Measurements from ENCODE around the gene UQCC3. TPM values are rescaled to one million over a fixed set of nuclear protein-coding genes. Genes with fewer than 3 reads are reported as not detected.

UQCC3 gene
- total RNA-seq, 1 experiment from 2014 or later = 17.9 TPM

DNA sequence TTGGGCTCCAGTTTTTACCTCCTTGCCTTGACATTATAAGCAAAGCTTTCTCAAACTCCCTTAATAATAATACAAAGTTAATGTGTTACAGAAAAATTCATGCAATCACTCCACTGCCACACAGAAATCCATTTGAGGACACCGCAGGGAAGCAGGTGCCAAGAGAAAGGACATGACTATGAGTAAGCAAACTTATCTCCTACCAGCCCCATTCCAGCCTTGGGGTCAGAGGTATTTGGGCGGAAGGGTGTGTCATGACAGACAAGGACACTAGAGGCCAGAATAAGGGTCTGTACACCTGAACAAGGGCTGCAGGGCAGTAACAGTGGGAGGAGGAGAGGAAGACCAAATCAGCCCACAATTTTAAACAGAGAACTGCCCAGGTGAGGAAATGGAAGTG is 41.9 kb downstream of the UQCC3 start:
- Histone ChIP-seq H3K4me1 (ENCODE audit: control insufficient read depth in 1 of 2, insufficient read depth in 2 of 2, low read length in 2 of 2) (no peaks in the 10 kb centered on the region), H4K20me1 (ENCODE audit: insufficient read depth) (no peaks in the 10 kb centered on the region), H3K79me2 (ENCODE audit: insufficient read depth, low read length) (peaks cover 50% of the 10 kb centered on the region), H3K4me3 (replicated peaks in 1 of 2; ENCODE audit: low read depth in 1 of 2, low read length in 2 of 2) (no peak overlapping the region), H3K9me2 (ENCODE audit: insufficient read depth) (no peaks in the 10 kb centered on the region), H3K9me3 (ENCODE audit: control insufficient read depth in 1 of 2, insufficient read depth in 1 of 2, low read depth in 1 of 2, low read length in 2 of 2) (no peaks in the 10 kb centered on the region), H3K27ac (ENCODE audit: low read depth, low read length) (no peak overlapping the region), H3K4me2 (ENCODE audit: low read length) (no peak overlapping the region), H3K9ac (ENCODE audit: low read length) (no peak overlapping the region), H2AFZ (ENCODE audit: low read depth, low read length, poor library complexity, severe bottlenecking) (no peak overlapping the region), H3K36me3 (ENCODE audit: control insufficient read depth in 1 of 2, insufficient read depth in 2 of 2, low read length in 2 of 2) (peaks cover 61 to 77% of the 10 kb centered on the region in 2 experiments), H3K27me3 (ENCODE audit: insufficient read depth, low read length) (no peaks in the 10 kb centered on the region)
- TF ChIP-seq, protein P1, sequence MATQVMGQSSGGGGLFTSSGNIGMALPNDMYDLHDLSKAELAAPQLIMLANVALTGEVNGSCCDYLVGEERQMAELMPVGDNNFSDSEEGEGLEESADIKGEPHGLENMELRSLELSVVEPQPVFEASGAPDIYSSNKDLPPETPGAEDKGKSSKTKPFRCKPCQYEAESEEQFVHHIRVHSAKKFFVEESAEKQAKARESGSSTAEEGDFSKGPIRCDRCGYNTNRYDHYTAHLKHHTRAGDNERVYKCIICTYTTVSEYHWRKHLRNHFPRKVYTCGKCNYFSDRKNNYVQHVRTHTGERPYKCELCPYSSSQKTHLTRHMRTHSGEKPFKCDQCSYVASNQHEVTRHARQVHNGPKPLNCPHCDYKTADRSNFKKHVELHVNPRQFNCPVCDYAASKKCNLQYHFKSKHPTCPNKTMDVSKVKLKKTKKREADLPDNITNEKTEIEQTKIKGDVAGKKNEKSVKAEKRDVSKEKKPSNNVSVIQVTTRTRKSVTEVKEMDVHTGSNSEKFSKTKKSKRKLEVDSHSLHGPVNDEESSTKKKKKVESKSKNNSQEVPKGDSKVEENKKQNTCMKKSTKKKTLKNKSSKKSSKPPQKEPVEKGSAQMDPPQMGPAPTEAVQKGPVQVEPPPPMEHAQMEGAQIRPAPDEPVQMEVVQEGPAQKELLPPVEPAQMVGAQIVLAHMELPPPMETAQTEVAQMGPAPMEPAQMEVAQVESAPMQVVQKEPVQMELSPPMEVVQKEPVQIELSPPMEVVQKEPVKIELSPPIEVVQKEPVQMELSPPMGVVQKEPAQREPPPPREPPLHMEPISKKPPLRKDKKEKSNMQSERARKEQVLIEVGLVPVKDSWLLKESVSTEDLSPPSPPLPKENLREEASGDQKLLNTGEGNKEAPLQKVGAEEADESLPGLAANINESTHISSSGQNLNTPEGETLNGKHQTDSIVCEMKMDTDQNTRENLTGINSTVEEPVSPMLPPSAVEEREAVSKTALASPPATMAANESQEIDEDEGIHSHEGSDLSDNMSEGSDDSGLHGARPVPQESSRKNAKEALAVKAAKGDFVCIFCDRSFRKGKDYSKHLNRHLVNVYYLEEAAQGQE (IDR thresholded peaks at IDR 0.05; ENCODE audit: low read depth) = no peak
- no peak for TF ChIP-seq ZFX (IDR thresholded peaks at IDR 0.05)
- TF ChIP-seq, protein P2, sequence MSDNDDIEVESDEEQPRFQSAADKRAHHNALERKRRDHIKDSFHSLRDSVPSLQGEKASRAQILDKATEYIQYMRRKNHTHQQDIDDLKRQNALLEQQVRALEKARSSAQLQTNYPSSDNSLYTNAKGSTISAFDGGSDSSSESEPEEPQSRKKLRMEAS (IDR thresholded peaks at IDR 0.05) = no peak
- TF ChIP-seq, protein P3, sequence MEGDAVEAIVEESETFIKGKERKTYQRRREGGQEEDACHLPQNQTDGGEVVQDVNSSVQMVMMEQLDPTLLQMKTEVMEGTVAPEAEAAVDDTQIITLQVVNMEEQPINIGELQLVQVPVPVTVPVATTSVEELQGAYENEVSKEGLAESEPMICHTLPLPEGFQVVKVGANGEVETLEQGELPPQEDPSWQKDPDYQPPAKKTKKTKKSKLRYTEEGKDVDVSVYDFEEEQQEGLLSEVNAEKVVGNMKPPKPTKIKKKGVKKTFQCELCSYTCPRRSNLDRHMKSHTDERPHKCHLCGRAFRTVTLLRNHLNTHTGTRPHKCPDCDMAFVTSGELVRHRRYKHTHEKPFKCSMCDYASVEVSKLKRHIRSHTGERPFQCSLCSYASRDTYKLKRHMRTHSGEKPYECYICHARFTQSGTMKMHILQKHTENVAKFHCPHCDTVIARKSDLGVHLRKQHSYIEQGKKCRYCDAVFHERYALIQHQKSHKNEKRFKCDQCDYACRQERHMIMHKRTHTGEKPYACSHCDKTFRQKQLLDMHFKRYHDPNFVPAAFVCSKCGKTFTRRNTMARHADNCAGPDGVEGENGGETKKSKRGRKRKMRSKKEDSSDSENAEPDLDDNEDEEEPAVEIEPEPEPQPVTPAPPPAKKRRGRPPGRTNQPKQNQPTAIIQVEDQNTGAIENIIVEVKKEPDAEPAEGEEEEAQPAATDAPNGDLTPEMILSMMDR (IDR thresholded peaks at IDR 0.05 in 2 of 3, conservative IDR thresholded peaks at IDR 0.05 in 1 of 3; ENCODE audit: borderline replicate concordance in 1 of 3, insufficient read depth in 1 of 3, low read depth in 2 of 3, low read length in 2 of 3) = no peak
- TF ChIP-seq FOSL1 (IDR thresholded peaks at IDR 0.05; ENCODE audit: low read depth) = no peak
- TF ChIP-seq TCF7L2 (IDR thresholded peaks at IDR 0.05; ENCODE audit: borderline replicate concordance, extremely low read depth, insufficient read depth, insufficient read length) = no peak
- TF ChIP-seq RAD21 (IDR thresholded peaks at IDR 0.05; ENCODE audit: low read depth) = no peak
- no peak for TF ChIP-seq YY1 (IDR thresholded peaks at IDR 0.05; ENCODE audit: extremely low read depth, insufficient replicate concordance, low read depth, low read length)
- TF ChIP-seq SRF (IDR thresholded peaks at IDR 0.05; ENCODE audit: low read depth) = no peak
- no peak for TF ChIP-seq SP1 (IDR thresholded peaks at IDR 0.05; ENCODE audit: low read depth)
- TF ChIP-seq, protein P4, sequence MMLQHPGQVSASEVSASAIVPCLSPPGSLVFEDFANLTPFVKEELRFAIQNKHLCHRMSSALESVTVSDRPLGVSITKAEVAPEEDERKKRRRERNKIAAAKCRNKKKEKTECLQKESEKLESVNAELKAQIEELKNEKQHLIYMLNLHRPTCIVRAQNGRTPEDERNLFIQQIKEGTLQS (IDR thresholded peaks at IDR 0.05) = no peak
- TF ChIP-seq, protein P5, sequence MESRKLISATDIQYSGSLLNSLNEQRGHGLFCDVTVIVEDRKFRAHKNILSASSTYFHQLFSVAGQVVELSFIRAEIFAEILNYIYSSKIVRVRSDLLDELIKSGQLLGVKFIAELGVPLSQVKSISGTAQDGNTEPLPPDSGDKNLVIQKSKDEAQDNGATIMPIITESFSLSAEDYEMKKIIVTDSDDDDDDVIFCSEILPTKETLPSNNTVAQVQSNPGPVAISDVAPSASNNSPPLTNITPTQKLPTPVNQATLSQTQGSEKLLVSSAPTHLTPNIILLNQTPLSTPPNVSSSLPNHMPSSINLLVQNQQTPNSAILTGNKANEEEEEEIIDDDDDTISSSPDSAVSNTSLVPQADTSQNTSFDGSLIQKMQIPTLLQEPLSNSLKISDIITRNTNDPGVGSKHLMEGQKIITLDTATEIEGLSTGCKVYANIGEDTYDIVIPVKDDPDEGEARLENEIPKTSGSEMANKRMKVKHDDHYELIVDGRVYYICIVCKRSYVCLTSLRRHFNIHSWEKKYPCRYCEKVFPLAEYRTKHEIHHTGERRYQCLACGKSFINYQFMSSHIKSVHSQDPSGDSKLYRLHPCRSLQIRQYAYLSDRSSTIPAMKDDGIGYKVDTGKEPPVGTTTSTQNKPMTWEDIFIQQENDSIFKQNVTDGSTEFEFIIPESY (IDR thresholded peaks at IDR 0.05; ENCODE audit: extremely low read depth, insufficient replicate concordance, low read length) = no peak
- TF ChIP-seq CEBPB (IDR thresholded peaks at IDR 0.05; ENCODE audit: low read depth) = no peak
- no peak for TF ChIP-seq CBX3 (IDR thresholded peaks at IDR 0.05; ENCODE audit: low read depth)
- no peak for TF ChIP-seq SIN3A (IDR thresholded peaks at IDR 0.05; ENCODE audit: low read depth)
- no peak for TF ChIP-seq EZH2phosphoT487 (IDR thresholded peaks at IDR 0.05; ENCODE audit: borderline replicate concordance)
- TF ChIP-seq POLR2A (IDR thresholded peaks at IDR 0.05; ENCODE audit: borderline replicate concordance, extremely low read depth, insufficient read depth, insufficient read length) = no peak
- no peak for TF ChIP-seq POLR2AphosphoS5 (IDR thresholded peaks at IDR 0.05; ENCODE audit: low read depth, low read length)
- no peak for TF ChIP-seq EZH2 (IDR thresholded peaks at IDR 0.05)
- TF ChIP-seq ELF1 (IDR thresholded peaks at IDR 0.05; ENCODE audit: borderline replicate concordance, low read depth) = no peak
- ATAC-seq = peak; percentile 37; the same call in 1 of the 2 replicates
- no peak for DNase-seq (ENCODE audit: low read depth, low spot score)
- RAD21 ChIA-PET (ENCODE audit: low non-redundant PET in 1 of 2, low total read pairs in 2 of 2, uncharacterized antibody in 2 of 2, unreplicated experiment in 2 of 2) = no interaction called here
- intact Hi-C loops (cut with micrococcal nuclease) = no loop called here
- POLR2A ChIA-PET = no interaction called here
- no TSS peak for BruUV-seq (replicated peaks)
- CTCF ChIA-PET = no interaction called here

All from HCT116 (cell line).